ENCODE data around the gene SPON1. TPM values are rescaled to one million over a fixed set of nuclear protein-coding genes. Genes with fewer than 3 reads are reported as not detected.

SPON1 gene
- total and polyA plus RNA-seq, 2 of the 8 experiments (the other 6 are each of a cell fraction or from before 2014, with no cell fraction given): 1.5 to 5.4 TPM

DNA sequence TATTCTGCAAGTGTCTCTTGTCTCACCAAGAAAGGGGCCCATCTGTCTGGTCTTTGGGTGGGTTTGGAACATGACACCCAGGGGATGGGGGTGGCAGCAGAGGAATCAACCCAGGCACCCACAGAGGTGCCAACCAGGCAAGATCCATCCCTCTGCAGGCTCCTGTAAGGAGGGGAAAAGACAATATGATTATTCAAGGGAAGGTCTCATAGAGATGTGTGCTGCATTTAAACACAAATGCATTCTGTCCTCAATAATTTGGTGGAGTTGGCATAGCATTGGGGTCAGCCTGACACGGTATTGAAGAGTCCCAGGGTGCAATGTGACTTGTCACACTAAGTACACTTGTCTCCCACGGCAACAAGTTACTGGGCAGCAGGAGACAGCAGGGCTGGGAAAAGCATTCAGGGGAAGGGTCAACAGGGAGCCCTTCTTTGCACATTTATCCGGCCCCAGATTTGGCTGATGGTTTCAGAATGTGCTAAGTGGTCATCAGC is 33.1 kb upstream of the SPON1 start (continued):
- TF ChIP-seq CHD7 (IDR thresholded peaks at IDR 0.05; ENCODE audit: insufficient replicate concordance, low read length): no peak
- TF ChIP-seq RBBP5 (IDR thresholded peaks at IDR 0.05; ENCODE audit: borderline replicate concordance, low read depth, low read length): no peak
- no peak for TF ChIP-seq SP2 (IDR thresholded peaks at IDR 0.05; ENCODE audit: low read length)
- TF ChIP-seq ASH2L (IDR thresholded peaks at IDR 0.05; ENCODE audit: low read length): no peak
- no peak for TF ChIP-seq E2F6 (IDR thresholded peaks at IDR 0.05)
- TF ChIP-seq SIRT6 (IDR thresholded peaks at IDR 0.05; ENCODE audit: low read length): no peak
- TF ChIP-seq TAF1 (IDR thresholded peaks at IDR 0.05; ENCODE audit: low read depth, low read length): no peak
- TF ChIP-seq BACH1 (IDR thresholded peaks at IDR 0.05; ENCODE audit: low read length): no peak
- TF ChIP-seq, protein P1, sequence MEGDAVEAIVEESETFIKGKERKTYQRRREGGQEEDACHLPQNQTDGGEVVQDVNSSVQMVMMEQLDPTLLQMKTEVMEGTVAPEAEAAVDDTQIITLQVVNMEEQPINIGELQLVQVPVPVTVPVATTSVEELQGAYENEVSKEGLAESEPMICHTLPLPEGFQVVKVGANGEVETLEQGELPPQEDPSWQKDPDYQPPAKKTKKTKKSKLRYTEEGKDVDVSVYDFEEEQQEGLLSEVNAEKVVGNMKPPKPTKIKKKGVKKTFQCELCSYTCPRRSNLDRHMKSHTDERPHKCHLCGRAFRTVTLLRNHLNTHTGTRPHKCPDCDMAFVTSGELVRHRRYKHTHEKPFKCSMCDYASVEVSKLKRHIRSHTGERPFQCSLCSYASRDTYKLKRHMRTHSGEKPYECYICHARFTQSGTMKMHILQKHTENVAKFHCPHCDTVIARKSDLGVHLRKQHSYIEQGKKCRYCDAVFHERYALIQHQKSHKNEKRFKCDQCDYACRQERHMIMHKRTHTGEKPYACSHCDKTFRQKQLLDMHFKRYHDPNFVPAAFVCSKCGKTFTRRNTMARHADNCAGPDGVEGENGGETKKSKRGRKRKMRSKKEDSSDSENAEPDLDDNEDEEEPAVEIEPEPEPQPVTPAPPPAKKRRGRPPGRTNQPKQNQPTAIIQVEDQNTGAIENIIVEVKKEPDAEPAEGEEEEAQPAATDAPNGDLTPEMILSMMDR (IDR thresholded peaks at IDR 0.05; ENCODE audit: control extremely low read depth in 1 of 3, insufficient read depth in 1 of 3, low read depth in 1 of 3, low read length in 3 of 3): no peak
